UCSD-AML1 (cell line): Measurements from ENCODE around the gene GTF3A.
A peak's percentile ranks its signal among the peaks of the same experiment; 100 is the strongest.

Experiments
- DNase-seq: peaks from one replicate; lab custom pipeline; 2025; ENCODE audit not compliant: unreplicated experiment; lab: John Stamatoyannopoulos, UW

GTF3A gene

GRCh38 chr13:27446986-27447583, 22.7 kb downstream of the GTF3A start:
- DNase-seq = peak; percentile 39

- DNase-seq = no peak
These were observed 23.9 kb downstream of the GTF3A start for GRCh38 chr13:27448308-27448707.

GRCh38 chr13:27449081-27449603, 24.7 kb downstream of the GTF3A start:
- DNase-seq = no peak

GRCh38 chr13:27449936-27450828, 25.8 kb downstream of the GTF3A start, which contains the start of gene MTIF3:
Gene MTIF3 (minus strand): TSS chr13:27450564. CDS start chr13:27440448, 10,116 bp downstream.
- DNase-seq = peak; percentile 94

- peak; percentile 50 for DNase-seq
These were observed 26.6 kb downstream of the GTF3A start for GRCh38 chr13:27450921-27451471.

- no peak for DNase-seq
These were observed 31.0 kb downstream of the GTF3A start for GRCh38 chr13:27455331-27455855.

- DNase-seq = no peak
These were observed 37.6 kb downstream of the GTF3A start for GRCh38 chr13:27461940-27462584.

- DNase-seq = no peak
These were observed 39.1 kb downstream of the GTF3A start for GRCh38 chr13:27463500-27463899.

- DNase-seq = no peak
These were observed 41.2 kb downstream of the GTF3A start for GRCh38 chr13:27465611-27466010.

GRCh38 chr13:27466513-27466912, 42.1 kb downstream of the GTF3A start:
- DNase-seq = no peak

GRCh38 chr13:27470075-27470820, 45.8 kb downstream of the GTF3A start:
- no peak for DNase-seq

GRCh38 chr13:27472441-27472840, 48.0 kb downstream of the GTF3A start:
- no peak for DNase-seq

GRCh38 chr13:27472941-27473340, 48.5 kb downstream of the GTF3A start:
- no peak for DNase-seq

GRCh38 chr13:27474751-27475268, 50.4 kb downstream of the GTF3A start:
- no peak for DNase-seq

- peak; percentile 41 for DNase-seq
These were observed 52.7 kb downstream of the GTF3A start for GRCh38 chr13:27476943-27477703.

- DNase-seq = peak; percentile 39
These were observed 57.3 kb downstream of the GTF3A start for GRCh38 chr13:27481766-27482165.

GRCh38 chr13:27482983-27483382, 58.6 kb downstream of the GTF3A start:
- no peak for DNase-seq

GRCh38 chr13:27483421-27483820, 59.0 kb downstream of the GTF3A start:
- no peak for DNase-seq
